HG02588 (cell line): ENCODE measurements around the gene ENPP3.

Experiments used
- ATAC-seq: cut with Tn5 transposase; IDR thresholded peaks from one replicate; pipeline ENCODE4 v1.9.1; 2021; ENCODE audit warnings: mild to moderate bottlenecking, moderate library complexity; ENCODE audit not compliant: unreplicated experiment

ENPP3 gene

GRCh38 chr6:131791476-131791875 lies 154.4 kb downstream of the ENPP3 start:
- ATAC-seq = no peak

- ATAC-seq = no peak
Observed at GRCh38 chr6:131792091-131792496, 155.0 kb downstream of the ENPP3 start.

GRCh38 chr6:131795366-131795765 lies 158.3 kb downstream of the ENPP3 start:
- no peak for ATAC-seq
